HG03103 (cell line): ENCODE data around the gene INPP4A.
"Not testable (repeated sequence)": the region's sequence is repeated elsewhere in the genome, so short reads cannot be mapped to it uniquely, and the experiment has no call there.

Source experiments
- ATAC-seq: cut with Tn5 transposase; IDR thresholded peaks from one replicate; pipeline ENCODE4 v1.9.1; 2021; ENCODE audit warnings: low read depth; ENCODE audit not compliant: unreplicated experiment

Gene INPP4A

GRCh38 chr2:98572211-98572610 lies 127.6 kb downstream of the INPP4A start:
- ATAC-seq: no peak

- ATAC-seq: no peak
These were observed 128.0 kb downstream of the INPP4A start for GRCh38 chr2:98572676-98573075.

GRCh38 chr2:98573426-98573825 lies 128.8 kb downstream of the INPP4A start:
- no peak for ATAC-seq

- ATAC-seq: no peak
These were observed 132.1 kb downstream of the INPP4A start for GRCh38 chr2:98576666-98577312.

- ATAC-seq: no peak
These were observed 132.7 kb downstream of the INPP4A start for GRCh38 chr2:98577313-98577712.

GRCh38 chr2:98578231-98578630 lies 133.6 kb downstream of the INPP4A start:
- ATAC-seq: no peak

GRCh38 chr2:98579926-98580325 lies 135.3 kb downstream of the INPP4A start:
- ATAC-seq: no peak

GRCh38 chr2:98580656-98581284 lies 136.1 kb downstream of the INPP4A start:
- no peak for ATAC-seq

GRCh38 chr2:98582523-98582922 lies 137.9 kb downstream of the INPP4A start:
- no peak for ATAC-seq

- no peak for ATAC-seq
These were observed 138.6 kb downstream of the INPP4A start for GRCh38 chr2:98583276-98583675.

- ATAC-seq: no peak
These were observed 139.4 kb downstream of the INPP4A start for GRCh38 chr2:98583816-98584618.

- ATAC-seq: no peak
These were observed 140.7 kb downstream of the INPP4A start for GRCh38 chr2:98585386-98585785.

- ATAC-seq: no peak
These were observed 142.0 kb downstream of the INPP4A start for GRCh38 chr2:98586551-98587140.

GRCh38 chr2:98588880-98589431 lies 144.3 kb downstream of the INPP4A start:
- no peak for ATAC-seq

GRCh38 chr2:98589489-98589888 lies 144.8 kb downstream of the INPP4A start:
- ATAC-seq: no peak

- no peak for ATAC-seq
These were observed 147.9 kb downstream of the INPP4A start for GRCh38 chr2:98592565-98592964.

GRCh38 chr2:98594665-98595064 lies 150.0 kb downstream of the INPP4A start:
- ATAC-seq: not testable (repeated sequence)

- ATAC-seq: no peak
These were observed 154.2 kb downstream of the INPP4A start for GRCh38 chr2:98598781-98599428.

- ATAC-seq: no peak
These were observed 157.0 kb downstream of the INPP4A start for GRCh38 chr2:98601532-98602132.

- no peak for ATAC-seq
These were observed 159.9 kb downstream of the INPP4A start for GRCh38 chr2:98604547-98604946.
